HG03060 (cell line): Measurements from ENCODE around the gene SUFU.
A peak's percentile ranks its signal among the peaks of the same experiment; 100 is the strongest.
"Not testable (repeated sequence)": the region's sequence is repeated elsewhere in the genome, so short reads cannot be mapped to it uniquely, and the experiment has no call there.

ENCODE experiments used
- ATAC-seq: cut with Tn5 transposase; IDR thresholded peaks from one replicate; pipeline ENCODE4 v1.9.1; 2021; ENCODE audit warnings: low read depth, moderate number of reproducible peaks; ENCODE audit not compliant: unreplicated experiment

SUFU gene

DNA sequence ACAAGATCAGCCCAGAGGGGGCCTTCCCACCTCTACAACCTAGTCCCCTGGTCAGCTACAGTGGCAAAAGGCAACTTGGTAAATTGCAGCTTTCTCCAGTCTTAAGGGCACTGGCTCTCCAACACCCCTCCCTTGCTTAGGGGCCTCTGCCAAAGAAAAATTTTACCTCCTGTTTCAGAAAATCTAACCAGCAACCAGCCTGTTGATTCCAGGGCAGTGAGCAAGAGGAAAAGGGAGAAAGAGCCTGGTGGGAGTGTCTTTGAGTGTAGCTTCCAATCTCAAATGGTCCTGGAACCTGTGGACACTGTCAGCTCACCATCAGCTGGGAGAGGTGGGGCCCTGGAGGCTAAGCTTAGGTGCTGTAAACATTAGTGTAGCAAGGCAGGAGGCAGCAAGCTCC, 24.1 kb upstream of the SUFU start:
- no peak for ATAC-seq

DNA sequence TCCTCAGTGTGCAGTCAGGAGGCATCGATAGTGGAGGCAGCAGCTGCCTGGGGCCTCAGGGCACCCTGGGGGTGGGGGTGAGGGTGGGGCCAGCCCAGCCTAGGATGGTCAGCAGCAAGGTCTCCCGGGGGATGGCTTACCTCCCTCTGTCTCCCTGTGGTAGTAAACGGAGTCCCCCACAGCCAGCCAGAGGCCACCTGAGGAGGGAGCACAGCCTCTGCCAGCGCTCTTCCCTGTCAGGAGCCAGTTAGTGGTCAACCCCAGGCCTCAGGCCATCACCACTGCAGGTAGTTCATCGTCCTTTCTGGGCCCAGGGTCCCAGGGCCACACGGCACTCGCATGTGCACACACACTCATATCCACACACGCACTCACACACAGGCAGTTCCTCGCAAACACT, 23.4 kb upstream of the SUFU start:
- ATAC-seq: no peak

DNA sequence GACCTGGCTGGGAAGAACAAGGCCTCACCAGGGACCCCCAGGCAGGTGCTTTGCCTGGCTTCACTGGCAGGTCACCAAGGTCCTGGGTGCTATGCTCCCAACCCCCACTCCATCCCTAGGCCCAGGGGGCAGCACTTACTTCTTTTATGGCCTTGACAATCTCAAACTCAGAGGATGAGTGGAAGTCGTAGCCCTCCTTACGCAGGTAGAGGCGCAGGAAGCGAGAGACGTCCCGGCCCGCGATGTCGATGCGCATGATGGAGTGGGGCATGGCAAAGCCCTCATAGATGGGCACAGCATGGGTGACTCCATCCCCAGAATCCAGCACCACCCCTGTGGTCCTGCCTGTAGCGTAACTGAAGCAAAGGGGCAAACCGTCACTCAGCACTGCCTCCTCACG, 19.8 kb upstream of the SUFU start:
- no peak for ATAC-seq

DNA sequence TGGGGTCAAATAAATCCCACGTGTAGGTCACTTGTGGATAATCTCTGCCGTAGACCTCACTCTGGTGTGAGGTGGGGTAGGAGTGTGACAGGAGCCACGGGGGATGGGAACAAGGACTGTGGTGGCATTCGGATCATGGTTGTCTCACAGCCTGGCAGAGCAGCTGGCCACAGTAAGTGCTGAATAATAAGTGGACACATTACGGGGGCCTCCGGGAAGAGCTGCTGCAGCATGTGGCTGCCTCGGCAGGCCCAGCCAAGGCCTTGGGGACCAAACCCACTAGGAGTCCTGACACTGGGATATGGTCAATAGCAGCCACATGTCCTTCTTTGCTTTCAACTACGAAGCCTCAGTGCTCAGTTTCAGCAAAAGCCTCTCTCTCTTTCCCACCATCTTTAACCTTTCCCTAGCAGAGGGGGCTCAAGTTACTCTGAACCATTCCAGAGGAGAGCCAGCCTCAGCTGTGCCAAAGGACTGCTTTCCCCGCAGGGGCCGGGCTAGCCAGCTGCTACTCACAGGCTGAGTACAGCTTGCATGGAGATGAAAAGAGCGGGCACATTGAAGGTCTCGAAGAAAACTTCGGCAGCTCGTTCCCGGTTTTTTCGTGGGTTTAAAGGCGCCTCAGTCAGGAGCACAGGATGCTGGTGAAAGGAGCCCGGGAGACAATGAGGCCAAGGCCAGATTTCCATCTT, 18.5 kb upstream of the SUFU start:
- ATAC-seq: no peak

DNA sequence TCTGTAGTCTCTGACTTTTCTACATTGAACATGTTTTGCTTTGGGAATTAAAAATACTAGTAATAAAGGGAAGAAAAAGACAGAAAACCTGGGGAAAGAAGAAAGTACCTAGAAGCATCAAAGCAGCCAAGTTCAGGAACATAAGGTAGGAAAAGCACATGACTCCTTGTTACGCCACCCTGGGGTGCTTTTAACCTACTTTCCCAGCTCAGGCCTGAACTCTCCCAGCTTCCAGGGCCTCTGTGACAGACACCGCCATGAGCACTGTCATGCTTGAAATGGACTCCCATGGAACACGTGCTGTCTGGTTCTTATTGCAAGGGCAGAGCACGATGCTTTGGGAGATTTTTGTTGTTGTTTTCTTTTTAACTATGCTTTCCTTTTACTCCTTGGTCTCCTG, 12.6 kb upstream of the SUFU start:
- no peak for ATAC-seq

DNA sequence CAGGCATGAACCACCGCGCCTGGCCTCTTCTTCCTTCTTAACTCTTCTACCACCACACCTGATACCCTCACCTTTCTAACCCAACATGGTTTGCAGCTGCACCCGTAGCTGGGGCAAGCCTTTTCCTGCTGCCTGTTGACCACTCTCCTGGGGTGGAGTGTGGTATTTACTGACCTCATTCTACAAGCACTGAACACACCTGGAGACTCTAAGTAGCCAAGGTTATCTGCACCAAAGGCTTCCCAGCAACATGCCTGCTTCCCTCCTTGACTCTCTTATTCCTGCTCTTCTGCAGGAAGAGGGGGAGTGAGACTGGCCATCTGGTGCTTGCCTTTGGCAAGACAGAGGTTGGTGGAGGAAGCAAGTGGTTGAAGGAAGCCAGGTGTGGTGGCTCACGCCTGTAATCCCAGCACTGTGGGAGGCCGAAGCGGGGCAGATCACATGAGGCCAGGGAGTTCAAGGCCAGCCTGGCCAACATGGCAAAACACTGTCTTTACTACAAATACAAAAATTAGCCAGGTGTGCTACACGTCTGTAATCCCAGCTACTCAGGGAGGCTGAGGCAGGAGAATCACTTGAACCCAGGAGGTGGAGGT, 11.3 kb upstream of the SUFU start:
- no peak for ATAC-seq

DNA sequence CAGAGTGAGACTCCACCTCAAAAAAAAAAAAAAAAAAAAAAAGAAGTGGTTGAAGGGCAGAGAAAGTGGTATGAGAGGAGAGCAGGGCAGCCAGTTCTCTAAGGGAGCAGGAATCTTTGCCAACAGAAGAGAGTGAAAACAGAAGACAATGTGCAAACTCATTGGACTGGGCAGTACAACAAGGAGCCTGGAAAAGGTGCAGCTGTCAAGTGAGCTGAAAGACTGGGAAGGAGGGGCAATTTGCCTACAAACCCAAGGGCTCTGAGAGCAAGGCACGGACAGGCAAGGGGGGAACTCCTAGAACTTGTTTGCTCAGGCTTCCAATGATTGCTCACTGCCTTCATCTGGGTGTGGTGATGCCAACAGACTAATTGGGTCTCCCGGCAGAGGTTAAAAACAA, 10.8 kb upstream of the SUFU start:
- ATAC-seq: no peak

DNA sequence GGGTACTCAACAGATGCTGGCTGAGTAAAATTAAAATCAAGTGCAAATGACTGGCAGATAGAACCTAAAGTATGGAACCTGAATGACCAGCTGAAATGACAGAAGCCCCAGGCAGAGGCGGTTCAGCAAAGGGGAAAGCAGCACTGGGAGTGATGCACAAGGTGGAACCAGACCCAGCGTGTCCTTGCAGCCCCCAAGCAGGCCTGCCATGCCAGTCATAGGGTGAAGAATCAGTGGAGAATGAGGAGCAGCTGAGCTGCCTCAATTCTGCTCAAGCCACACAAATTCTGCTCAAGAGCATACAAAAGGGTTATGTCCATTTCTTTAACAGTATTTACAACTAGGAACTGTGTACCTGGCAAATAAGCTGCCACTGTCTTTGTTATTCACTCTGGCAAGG, 10.0 kb upstream of the SUFU start:
- ATAC-seq: no peak

DNA sequence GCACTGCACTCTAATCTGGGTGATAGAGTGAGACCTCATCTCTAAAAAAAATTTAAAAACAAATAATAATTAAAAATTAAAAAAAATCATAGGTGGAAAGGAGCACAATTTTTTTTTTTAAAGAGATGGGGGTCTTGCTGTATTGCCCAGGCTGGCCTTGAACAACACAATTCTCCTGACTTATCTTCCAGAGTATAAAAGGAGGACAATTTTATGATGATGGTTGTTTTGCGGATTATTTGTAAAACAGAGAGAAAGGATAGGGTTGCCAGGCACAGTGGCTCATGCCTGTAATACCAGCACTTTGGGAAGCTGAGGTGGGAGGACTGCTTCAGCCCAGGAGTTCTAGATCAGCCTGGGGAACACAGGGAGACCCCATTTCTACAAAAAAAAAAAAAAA, 6.2 kb upstream of the SUFU start:
- ATAC-seq: no peak

DNA sequence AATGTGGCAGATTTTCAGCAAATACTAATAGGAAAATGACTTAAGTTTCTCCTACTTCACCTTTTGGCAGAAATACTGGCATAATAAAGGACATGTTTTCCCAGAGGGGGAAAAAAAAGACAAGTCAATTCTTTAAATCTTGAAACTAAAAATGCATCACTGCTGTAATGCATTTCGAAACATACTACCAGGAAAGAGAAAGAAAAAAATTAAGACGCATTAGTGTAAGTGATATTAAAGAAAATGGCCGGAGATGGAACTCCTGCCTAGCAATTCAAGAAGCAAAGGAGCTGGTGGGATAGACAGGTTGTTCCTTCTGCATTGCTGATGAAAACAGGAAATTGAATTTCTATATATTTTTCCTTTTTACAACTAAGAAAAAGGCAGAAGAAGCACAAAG, 4.4 kb upstream of the SUFU start:
- ATAC-seq: no peak

DNA sequence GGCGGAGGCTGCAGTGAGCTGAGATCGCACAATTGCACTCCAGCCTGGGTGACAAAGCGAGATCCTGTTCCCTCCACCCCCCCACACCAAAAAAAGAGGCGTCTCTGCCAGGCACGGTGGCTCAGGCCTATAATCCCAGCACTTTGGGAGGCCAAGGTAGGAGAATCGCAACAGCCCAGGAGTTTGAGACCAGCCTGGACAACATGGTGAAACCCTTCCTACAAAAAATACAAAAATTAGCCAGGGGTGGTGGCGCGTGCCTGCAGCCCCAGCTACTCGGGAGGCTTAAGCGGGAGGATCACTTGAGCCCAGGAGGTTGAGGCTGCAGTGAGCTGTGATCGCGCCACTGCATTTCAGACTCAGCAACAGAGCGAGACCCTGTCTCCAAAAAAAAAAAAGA, 3.1 kb upstream of the SUFU start:
- ATAC-seq: not testable (repeated sequence)

DNA sequence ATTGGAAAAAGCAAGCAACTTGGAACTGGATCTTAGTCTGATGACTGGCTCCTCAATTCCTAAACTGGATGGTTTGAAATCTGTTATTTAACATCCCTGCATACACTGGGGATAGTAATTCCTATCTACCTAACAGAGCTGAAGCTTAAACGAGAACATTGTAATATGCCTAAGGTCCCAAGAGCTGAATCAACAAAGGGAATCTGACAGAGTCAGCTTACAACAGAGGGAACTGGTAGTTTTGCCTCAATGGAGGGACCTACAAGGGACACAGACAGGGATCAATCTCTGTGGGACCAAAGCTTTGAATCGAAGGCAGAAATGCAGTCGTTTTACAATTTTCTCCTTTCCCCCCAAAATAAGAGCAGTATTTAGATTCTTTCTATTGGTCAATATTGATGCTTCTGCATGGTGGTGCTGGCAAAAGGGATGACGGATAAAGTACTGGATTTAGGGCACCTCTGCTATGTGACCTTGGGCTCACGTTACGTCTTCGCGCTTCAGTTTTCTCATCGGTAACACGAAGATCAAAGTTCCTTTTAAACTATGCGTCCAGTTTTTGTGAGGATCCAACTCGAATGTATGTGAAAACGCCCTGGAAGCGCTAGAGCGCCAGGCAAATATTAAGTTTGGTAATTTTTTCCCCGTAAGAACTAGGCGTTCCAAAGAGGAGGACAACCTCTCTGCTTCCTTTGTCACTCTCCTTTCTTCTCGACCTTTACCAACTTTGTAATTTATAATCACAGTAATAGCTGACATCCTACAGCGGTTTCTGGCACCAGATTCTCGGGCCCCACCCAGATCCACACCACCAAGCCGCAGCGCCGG, 2.4 kb upstream of the SUFU start:
- no peak for ATAC-seq

DNA sequence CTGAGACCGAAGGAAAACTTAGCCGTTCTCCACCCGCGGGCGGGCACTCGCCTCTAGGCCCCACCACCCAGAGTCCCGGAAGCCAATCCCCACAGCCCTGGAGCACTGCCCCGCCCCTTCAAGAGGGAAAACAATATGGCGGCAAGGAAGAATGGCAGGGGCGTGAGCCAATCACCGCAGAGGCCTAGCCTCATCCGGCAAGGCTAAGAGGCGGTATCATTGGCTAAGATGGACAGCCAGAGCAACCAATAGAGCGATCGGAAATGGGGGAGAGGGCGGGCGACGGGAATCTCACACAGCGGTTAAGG, 1.8 kb upstream of the SUFU start:
- ATAC-seq: peak; percentile 52

DNA sequence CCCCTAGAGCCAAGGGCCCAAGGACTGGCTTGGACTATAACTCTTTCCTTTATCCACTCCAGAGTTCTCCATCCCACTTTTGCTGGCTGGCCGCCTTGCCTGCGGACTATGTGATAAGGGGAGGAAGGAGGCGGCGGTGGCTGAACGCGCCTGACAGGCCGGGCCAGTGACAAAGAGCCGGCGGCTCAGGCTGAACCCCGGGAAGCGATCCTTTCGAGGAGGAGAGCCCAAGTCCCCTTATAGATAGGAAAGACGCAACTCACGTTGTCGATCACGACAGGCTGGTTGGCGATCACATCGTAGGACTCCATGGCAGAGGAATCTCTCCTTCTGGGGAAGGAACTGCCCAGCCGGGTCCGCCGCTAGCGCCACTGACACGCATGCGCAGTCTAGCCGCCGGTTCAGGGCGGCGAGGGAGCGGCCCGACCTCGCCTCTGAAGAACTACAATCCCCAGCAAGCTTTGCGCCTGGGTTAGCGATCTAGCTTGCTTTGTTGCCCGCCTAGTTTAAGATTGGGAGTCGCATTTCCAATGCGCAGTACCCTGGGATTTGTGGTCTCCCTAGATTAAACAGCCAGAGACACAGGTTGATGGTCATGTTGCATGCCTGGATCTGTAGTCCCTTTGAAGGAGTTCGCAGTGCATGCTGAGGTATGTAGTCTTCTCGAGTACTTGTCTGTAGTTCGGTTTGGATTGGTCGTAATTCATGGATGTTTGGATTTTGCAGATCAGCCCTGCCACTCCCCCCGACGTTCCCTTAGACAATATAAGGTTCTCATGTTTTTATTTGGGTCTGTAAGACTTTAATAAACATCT, 1.2 kb upstream of the SUFU start, which contains the start of gene ACTR1A:
Gene ACTR1A (minus strand): TSS at position 376 of the 815 bp plus-strand sequence. CDS start 65 bp downstream, at position 311.
- ATAC-seq: peak; percentile 40

DNA sequence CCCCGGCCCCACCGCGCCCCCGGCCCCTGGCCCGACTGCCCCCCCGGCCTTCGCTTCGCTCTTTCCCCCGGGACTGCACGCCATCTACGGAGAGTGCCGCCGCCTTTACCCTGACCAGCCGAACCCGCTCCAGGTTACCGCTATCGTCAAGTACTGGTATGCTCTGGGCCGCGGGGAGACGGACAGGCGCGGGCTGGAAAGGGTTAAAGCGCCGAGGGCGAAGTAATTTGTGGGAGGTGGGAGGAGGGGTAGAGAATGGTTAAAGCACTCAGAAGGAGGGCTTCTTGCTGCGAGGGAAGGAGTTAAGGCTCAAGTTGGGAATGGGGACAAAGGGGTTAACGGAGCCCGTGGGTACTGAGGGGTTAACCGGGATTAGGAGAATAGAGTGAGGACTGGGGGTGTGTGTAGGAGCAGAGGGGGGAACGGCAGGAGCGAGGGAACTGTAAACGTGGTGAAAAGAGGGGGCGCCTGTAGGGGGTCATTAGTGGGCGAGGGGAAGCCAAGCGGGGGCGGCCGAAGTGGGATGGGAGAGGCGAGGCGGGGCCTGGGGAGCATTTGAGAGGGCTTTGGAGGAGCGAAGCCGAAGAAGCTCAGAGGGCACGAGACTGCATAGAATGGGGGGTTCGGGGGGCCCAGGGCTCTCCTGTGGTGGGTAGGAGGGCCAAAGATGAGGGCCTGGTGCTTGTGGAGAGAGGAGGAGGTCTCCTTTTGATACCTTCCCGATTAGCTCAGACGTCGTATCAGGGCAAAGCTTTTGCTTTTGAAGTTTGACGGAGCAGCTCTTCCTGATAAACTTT, 605 bp downstream of the SUFU start:
- no peak for ATAC-seq

DNA sequence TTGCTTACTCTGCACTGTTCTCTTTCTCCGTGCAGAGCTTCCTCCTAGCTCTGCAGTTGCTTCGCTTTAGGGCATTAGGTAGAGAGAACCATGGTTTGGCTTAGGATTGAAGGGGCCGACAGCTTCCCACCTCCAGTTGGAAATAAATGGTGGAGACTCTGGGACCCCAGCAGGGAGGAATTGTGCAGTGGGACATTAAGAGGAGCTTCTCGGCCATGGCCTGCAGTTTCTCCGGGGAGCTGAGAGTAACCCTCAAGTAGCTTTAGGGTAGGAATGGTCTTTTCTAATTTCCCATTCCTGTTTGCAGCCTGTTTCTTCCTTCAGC, 1.2 kb downstream of the SUFU start:
- ATAC-seq: no peak

DNA sequence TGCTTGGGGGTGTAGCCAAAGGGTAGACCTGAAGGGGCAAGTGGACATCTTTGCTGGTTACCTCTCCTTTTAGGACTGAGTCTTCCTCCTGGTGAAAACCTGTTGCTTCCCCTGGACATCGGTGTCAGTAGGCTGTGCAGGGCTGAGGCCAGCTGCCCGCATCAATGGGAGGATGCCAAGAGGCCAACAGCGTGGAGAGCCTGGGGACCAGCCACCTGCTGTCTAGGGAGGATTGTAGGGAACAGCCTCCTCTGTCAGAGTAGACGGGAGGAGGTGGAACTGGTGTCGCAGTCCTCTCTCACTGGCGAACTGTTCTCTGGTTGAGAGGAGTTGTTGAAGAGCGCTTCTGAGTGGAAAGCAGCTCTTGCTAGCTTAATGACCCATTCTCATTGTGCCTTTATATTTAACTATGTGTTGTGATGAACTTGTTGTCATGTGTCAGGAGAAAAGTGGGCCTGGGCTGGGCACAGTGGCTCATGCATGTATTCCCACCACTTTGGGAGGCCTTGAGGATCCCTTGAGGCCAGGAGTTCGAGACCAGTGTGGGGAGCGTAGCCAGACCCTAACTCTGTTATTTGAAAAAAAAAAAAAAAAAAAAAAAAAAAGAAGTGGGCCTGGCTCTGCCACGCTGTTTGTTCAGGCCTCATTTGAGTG, 1.8 kb downstream of the SUFU start:
- ATAC-seq: no peak

DNA sequence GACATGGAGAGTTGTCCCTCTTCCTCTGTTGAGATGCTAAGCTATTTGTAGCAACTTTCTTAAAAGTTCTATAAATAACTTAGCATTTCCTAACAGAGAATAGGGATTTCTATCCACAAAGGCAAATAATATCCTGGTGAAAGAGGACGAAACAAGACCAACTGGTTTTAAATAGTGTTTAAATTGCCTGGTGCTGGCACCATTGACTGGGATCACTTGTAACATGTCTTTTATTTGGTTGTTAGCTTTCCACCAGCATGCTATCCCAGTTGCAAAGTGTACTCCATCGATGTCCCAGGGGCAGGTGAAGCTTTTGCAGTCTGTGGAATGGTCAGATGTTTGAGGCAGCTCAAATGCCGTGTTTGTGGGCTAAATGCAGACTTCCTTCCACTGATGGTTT, 3.7 kb downstream of the SUFU start:
- no peak for ATAC-seq

DNA sequence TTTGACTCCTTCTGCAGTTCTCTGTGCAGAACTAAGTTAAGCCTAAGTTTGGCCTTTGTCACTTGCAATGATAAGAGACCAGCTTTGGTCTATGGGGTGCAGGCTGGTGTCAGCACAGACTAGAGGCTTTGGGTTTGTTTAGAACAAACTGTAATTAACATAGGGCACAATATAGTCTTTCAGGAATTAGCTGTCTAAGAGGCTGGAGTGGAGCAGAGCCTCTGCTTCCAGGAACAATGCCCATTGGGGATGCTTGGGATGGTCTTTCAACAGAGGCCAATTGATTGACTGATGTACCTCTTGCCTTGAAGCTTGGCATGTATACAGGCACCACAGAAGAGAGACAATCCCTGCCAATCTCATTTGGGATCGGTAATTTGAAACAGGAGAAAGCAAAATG, 4.7 kb downstream of the SUFU start:
- no peak for ATAC-seq

DNA sequence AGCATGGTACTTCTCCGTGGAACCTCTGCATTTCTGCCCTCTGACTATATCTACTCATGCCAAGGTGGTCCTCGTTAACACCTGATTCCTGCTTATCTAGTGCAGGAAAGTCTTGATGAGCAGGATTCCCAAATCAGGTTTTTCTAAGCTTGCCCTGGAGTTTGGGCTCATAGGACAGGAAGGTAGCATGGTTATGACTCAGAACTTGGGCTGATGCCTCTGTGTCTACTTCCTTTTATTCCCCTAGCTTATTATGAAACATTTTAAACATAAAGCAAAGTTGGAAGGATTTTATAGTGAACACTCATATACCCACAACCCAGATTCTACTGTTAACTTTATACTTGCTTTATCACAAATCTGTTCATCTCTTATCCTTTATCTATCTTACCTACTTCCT, 5.6 kb downstream of the SUFU start:
- ATAC-seq: no peak
